ENCODE measurements around the gene NEAT1. TPM values are rescaled to one million over a fixed set of nuclear protein-coding genes. Genes with fewer than 3 reads are reported as not detected.
"Not testable (repeated sequence)": the region's sequence is repeated elsewhere in the genome, so short reads cannot be mapped to it uniquely, and the experiment has no call there.

Gene NEAT1
- total RNA-seq, 1 donor from 2014 or later = 1.6 TPM

GRCh38 chr11:65445604-65446445 lies 23.2 kb downstream of the NEAT1 start:
- FAIRE-seq = no peak
- DNase-seq (ENCODE audit: low spot score in 2 of 2) = no peak

GRCh38 chr11:65446446-65447277 lies 24.1 kb downstream of the NEAT1 start:
- DNase-seq (ENCODE audit: low spot score in 2 of 2) (no peak), FAIRE-seq (no peak)

GRCh38 chr11:65448074-65448417 lies 25.4 kb downstream of the NEAT1 start:
- DNase-seq (ENCODE audit: low spot score in 2 of 2) (no peak), FAIRE-seq (no peak)

GRCh38 chr11:65448418-65449105 lies 26.0 kb downstream of the NEAT1 start:
- FAIRE-seq (no peak), DNase-seq (ENCODE audit: low spot score in 2 of 2) (no peak)

- FAIRE-seq; DNase-seq (ENCODE audit: low spot score in 2 of 2): not testable (repeated sequence)
Measured at GRCh38 chr11:65451301-65451700, 28.7 kb downstream of the NEAT1 start.

GRCh38 chr11:65452259-65452658 lies 29.7 kb downstream of the NEAT1 start:
- FAIRE-seq; DNase-seq (ENCODE audit: low spot score in 2 of 2): not testable (repeated sequence)

GRCh38 chr11:65452806-65453490 lies 30.4 kb downstream of the NEAT1 start:
- DNase-seq (ENCODE audit: low spot score in 2 of 2) (no peak), FAIRE-seq (no peak)

GRCh38 chr11:65454311-65454695 lies 31.7 kb downstream of the NEAT1 start:
- DNase-seq (ENCODE audit: low spot score in 2 of 2) = peak in 1 of 2 donors; percentile 46
- FAIRE-seq = no peak

- DNase-seq (ENCODE audit: low spot score in 2 of 2) = peak; percentile 92 to 96
- no peak for FAIRE-seq
Measured at GRCh38 chr11:65454696-65455456, 32.3 kb downstream of the NEAT1 start.

- DNase-seq (ENCODE audit: low spot score in 2 of 2) (no peak), FAIRE-seq (no peak)
Measured at GRCh38 chr11:65456418-65456817, 33.8 kb downstream of the NEAT1 start.

GRCh38 chr11:65459552-65459951 lies 37.0 kb downstream of the NEAT1 start:
- DNase-seq (ENCODE audit: low spot score in 2 of 2) (no peak), FAIRE-seq (no peak)

- FAIRE-seq = not testable (repeated sequence)
Measured at GRCh38 chr11:65465471-65465870, 42.9 kb downstream of the NEAT1 start.

GRCh38 chr11:65467306-65467705 lies 44.7 kb downstream of the NEAT1 start:
- FAIRE-seq = not testable (repeated sequence)

More at GRCh38 chr11:65465471-65465870, 42.9 kb downstream of the NEAT1 start:
- not testable (repeated sequence) for DNase-seq (ENCODE audit: low spot score in 2 of 2)

GRCh38 chr11:65468874-65469333 lies 46.3 kb downstream of the NEAT1 start:
- DNase-seq (ENCODE audit: low spot score in 2 of 2) (no peak), FAIRE-seq (no peak)

More at GRCh38 chr11:65467306-65467705, 44.7 kb downstream of the NEAT1 start:
- not testable (repeated sequence) for DNase-seq (ENCODE audit: low spot score in 2 of 2)

- DNase-seq (ENCODE audit: low spot score in 2 of 2) (no peak), FAIRE-seq (no peak)
Measured at GRCh38 chr11:65470433-65471049, 47.9 kb downstream of the NEAT1 start.

GRCh38 chr11:65471447-65471891 lies 48.9 kb downstream of the NEAT1 start:
- no peak for FAIRE-seq
- DNase-seq (ENCODE audit: low spot score in 2 of 2) = peak; percentile 49 to 68

- DNase-seq (ENCODE audit: low spot score in 2 of 2); FAIRE-seq: not testable (repeated sequence)
Measured at GRCh38 chr11:65472588-65473277, 50.1 kb downstream of the NEAT1 start.

GRCh38 chr11:65473278-65473860 lies 50.8 kb downstream of the NEAT1 start:
- FAIRE-seq = no peak
- DNase-seq (ENCODE audit: low spot score in 2 of 2) = no peak
